ENCODE results near the gene MAN2C1. TPM values are rescaled to one million over a fixed set of nuclear protein-coding genes. Genes with fewer than 3 reads are reported as not detected.
"Not testable (repeated sequence)": the region's sequence is repeated elsewhere in the genome, so short reads cannot be mapped to it uniquely, and the experiment has no call there.

The MAN2C1 gene
- polyA plus RNA-seq, 1 donor, result 113 TPM

DNA sequence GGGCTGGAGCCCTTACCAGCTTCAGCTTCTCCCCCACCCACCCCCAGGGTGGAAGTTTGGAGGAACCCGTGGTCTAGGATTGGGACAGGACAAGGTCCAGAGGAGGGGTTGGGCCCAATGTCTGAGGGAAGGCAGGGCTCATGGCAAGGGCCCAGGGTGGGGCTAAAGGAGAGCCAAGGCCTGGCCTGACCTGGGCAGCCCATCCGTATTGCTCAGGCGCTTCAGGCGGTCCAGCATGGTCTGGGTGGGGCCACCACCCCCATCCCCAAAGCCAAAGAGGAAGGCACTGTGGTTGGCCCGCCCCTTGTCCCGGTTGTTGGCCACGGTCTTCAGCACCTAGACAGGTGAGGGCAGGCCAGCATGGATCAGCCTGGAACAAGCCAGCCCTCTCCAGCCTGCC is 7.6 kb downstream of the MAN2C1 start:
- no peak for DNase-seq

DNA sequence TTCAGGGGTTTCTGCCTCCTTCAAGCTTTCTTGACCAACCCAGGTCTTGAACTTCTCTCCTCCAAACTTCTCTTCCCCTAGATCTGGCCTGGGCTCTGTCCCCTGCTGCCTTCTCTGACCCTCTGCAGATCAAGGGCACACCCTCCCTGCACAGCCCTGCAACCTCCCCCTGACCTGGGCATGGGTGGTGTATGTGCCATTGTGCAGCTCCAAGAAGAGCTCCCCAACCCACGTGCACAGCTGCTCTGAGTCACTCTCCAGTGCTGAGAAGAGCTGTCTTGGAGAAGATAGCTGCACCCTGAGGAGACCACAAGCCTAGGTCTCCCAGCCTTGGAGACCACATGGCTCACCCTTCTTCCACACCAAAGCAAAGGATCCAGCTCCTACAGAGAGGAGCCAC is 8.0 kb downstream of the MAN2C1 start:
- no peak for DNase-seq

DNA sequence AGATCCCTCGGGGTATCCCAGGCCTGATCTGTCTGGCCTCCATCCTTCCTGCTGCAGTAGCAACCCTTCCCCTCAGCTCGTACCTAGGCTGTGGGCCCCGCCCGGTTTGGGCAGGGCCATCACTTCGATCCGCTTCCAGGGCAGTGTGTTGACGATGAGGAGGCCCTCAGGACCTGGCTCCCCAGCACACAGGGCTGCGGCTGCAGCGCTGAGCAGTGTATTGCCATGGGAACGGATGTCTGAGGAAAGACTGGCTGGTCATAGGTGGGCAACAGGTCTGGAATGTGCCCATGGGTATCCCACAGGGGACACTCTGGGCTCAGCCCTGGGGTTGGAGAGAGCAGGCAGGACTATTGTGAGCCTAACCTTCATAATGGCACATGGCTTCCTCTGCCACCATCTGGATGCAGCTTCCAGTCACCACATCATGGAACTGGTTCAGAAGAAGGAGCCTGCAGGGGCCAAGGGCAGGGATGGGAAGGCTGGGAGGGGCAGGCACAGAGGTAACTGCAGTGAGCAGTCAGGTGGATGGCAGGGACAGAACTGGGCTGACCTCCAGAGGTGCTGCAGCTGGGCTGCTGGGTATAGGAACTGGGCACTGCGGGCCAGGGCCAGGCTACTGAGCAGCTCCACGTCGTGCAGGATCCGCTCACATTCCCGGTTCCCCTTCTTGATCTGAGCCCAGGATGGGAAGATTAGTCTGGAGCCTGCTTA is 8.7 kb downstream of the MAN2C1 start:
- no peak for DNase-seq

GRCh38 chr15:75358771-75359536 is 9.5 kb downstream of the MAN2C1 start:
- no peak for DNase-seq

DNA sequence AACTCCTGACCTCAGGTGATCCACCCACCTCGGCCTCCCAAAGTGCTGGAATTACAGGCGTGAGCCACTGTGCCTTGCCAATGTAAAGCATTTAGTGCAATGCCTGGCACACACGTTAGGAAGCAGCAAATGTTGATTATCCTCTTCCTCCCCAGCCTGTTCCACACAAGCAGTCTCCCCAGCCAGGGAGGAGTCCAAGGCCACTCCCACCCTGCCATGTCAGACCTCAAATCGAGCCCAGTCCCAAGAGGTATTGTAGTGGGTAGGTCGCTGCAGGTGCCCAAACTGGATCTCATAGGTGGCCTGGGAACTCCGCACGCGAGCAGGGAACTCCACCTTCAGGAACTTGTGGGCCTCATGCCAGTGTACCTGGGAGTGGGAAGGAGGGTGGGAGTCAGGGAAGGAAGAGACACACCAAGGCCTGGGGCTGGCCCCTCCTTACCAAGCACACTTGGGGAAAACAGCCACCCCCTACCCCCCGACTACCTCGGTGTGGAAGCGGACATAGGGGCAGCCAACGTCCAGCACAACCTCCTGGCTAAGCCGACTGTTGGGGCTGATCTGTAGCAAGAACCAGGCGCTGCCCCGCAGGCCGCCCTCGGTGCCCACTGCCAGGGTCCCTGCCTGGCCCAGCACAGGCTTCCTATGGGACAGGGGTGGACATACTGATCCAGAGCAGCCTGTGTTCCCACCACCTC is 10.3 kb downstream of the MAN2C1 start:
- DNase-seq, result no peak

DNA sequence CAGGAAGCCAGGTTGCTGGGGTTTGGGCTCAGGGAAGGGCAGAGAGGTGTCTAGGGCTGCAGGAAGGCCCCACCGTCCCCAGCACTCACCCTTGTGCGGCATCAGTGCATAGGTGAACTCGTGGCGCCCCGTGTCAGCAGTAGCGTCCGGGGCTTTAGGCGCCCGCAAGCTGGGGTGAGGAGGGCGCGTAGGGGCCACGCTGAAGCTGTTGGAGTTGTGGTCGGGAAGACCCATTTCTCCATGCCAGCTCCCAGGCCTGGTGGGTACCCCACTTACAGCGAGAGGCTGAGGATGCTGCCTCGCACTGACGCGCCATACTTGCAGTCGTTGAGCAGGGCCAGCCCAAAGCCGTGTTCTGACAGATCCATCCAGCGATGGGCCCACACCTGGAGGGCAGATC is 11.9 kb downstream of the MAN2C1 start:
- no peak for DNase-seq

DNA sequence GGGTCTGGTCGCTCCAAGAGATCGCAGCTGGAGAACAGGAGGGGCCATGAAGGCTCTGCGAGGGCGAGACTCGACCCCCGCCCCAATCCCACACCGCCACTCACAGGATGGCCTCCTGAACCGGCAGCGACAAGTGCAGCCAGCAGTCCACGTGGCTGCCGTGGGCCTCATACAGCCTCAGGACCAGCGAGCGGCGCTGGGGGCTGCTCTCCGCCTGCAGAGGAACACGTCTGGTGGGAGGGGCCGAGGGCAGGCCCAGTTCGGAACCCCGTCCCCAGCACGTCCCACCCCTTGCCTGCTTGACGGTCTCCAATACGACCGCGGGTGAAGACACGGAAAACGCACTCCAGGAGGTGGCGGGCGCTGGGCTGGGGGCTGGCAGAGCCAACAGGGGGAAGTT is 12.4 kb downstream of the MAN2C1 start:
- DNase-seq, result no peak

DNA sequence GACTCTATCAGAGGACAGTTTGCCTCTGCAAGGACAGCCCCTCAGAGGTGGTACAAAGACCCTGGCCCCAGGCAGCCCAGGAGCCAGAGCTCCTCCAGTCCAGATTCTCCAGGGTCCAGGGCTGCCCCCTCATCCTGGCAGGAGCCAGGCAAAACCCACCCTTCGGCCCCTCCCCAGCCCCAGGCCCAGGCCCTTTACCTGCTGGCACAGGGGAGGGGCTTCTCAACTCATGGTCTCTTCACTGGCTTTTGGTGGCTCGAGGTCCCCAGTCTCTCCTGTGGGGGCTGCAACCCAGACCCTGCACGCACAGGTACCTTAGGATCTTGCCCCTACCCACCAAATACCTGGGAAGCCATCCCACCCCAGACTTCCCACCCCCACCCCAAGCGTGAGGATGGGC is 13.0 kb downstream of the MAN2C1 start:
- no peak for DNase-seq

GRCh38 chr15:75354454-75354853 is 14.0 kb downstream of the MAN2C1 start:
- no peak for DNase-seq

GRCh38 chr15:75353604-75354003 is 14.8 kb downstream of the MAN2C1 start:
- no peak for DNase-seq

- no peak for DNase-seq
Measured at GRCh38 chr15:75352186-75353080, 16.0 kb downstream of the MAN2C1 start.

GRCh38 chr15:75350601-75351361 is 17.6 kb downstream of the MAN2C1 start:
- DNase-seq, result no peak

GRCh38 chr15:75349851-75350588 is 18.4 kb downstream of the MAN2C1 start:
- no peak for DNase-seq

DNA sequence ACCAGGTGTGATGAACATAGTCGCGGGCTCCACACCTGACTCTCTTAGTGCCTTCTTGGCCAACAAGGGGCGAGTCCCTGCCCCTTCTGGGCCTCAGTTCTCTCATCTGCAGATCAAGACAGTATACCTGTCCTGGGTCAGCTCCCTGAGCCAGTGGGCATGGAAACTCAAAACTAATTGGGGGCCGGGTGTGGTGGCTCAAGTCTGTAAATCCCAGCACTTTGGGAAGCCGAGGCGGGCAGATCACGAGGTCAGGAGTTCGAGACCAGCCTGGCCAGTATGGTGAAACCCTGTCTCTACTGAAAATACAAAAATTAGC is 19.1 kb downstream of the MAN2C1 start:
- DNase-seq, result not testable (repeated sequence)

DNA sequence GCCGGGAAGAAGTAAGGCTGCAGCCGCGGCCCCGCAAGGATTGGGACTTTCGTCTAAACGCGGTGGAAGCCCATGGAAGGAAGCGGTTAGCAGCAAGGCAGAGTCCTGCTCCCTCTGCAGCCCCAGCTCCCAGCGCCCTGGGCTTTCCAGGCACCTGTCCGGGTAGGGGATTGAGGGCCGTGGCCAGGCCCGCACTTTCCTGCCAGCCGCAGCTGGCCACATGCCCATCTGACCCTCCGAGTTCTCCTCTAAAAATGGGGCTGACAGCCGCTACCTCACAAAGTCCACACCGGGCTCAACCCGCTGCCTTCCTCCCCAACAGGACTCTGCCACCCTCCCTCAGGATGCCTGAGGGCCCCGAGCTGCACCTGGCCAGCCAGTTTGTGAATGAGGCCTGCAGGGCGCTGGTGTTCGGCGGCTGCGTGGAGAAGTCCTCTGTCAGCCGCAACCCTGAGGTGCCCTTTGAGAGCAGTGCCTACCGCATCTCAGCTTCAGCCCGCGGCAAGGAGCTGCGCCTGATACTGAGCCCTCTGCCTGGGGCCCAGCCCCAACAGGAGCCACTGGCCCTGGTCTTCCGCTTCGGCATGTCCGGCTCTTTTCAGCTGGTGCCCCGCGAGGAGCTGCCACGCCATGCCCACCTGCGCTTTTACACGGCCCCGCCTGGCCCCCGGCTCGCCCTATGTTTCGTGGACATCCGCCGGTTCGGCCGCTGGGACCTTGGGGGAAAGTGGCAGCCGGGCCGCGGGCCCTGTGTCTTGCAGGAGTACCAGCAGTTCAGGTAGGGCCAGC is 19.7 kb downstream of the MAN2C1 start:
- no peak for DNase-seq

DNA sequence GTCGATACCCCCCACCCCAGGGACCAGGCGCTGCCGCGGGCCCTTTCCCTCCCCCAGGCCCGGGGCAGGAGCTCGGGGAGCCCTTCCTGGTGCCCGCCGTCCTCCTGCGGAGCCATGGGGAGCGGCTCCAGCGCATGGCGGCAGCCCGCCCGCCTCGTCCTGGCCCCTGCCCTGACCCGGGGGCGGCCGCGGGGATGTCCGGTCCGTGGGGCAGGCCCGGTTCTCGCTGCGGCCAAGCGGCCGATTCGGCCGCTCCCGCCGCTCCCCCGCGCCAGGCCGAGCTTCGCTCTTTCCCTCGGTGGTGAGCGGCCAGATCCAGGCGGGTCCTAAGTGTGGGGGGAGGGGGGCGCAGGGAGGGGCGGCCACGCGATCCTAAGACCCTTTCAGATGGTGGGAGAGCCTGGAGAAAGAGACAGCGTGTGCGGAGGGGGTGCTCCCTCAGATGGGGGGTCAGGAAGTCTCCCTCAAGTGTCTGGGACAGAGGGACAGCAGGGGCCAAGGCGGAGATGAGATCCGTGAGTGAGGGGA is 20.3 kb downstream of the MAN2C1 start:
- DNase-seq, result no peak

DNA sequence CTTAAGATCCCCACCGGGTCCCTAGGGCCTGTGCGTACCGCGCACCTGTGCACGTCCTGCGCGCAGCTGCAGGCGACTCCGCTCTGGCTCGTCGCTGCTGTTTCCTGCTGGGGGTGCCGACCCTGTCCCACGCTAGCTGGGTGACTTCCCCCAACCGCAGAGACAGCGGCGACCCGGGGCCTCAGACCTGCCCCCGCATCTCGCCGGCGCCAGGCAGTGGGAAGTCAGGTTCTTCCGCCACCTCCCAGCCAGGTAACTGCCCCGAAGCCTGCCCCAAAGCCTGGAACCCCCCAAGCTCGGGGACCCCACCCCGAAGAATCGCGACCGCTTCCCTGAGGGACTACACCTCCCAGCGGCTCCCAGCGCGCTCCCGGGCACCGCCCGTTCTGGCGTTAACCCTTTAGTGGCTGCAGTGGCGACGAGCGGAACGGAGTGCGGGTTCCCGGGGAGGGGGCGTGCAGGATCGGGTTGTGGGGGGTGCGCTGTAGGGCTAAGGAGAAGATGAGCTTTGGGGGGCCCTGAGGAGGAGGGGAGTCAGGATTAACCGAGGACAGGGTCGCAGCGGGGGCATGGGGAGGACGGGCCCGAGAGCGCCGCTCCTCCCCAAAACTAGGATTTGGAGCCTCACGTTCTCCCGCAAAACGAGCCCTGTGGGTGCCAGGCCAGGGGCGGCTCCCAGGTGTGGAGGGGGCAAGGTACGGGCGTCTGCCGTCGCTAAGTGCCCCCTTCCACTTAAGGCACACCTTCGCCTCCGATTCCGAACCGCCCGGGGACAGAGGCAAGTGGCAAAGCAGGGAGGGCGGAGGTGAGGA is 21.0 kb downstream of the MAN2C1 start:
- no peak for DNase-seq

- DNase-seq, result no peak
Measured at GRCh38 chr15:75346796-75347221, 21.6 kb downstream of the MAN2C1 start, which contains the start of gene NEIL1. Gene NEIL1 (plus strand): TSS chr15:75347039. CDS start chr15:75348906, 1,867 bp downstream.

DNA sequence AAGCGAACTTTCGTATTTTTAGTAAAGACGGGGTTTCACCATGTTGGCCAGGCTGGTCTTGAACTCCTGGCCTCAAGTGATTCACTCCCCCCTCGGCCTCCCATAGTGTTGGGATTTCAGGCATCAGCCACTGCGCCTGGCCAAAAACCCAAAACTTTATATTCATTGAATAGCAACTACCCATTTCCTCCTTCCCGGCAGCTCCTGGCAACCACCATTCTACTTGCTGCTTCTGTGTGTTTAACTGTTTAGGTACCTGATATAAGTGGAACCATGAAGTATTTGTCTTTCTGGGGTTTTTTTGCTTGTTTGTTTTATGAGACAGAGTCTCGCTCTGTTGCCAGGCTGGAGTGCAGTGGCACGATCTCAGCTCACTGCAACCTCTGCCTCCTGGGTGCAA is 24.5 kb downstream of the MAN2C1 start:
- not testable (repeated sequence) for DNase-seq

Measured in hindlimb muscle (tissue), 1 donor.